GM18519 (cell line): ENCODE measurements around the gene ZFP36.
A peak's percentile ranks its signal among the peaks of the same experiment; 100 is the strongest.
"Not testable (repeated sequence)": the region's sequence is repeated elsewhere in the genome, so short reads cannot be mapped to it uniquely, and the experiment has no call there.

Source experiments
- ATAC-seq: cut with Tn5 transposase; IDR thresholded peaks from one replicate; pipeline ENCODE4 v1.9.1; 2021; ENCODE audit warnings: mild to moderate bottlenecking, moderate library complexity; ENCODE audit not compliant: unreplicated experiment, low FRiP score

The ZFP36 gene

GRCh38 chr19:39435499-39436349 lies 29.1 kb downstream of the ZFP36 start, which contains the start of gene RPS16:
TSS of gene RPS16 (minus strand) at chr19:39435949. CDS start at chr19:39435895, 54 bp downstream.
- ATAC-seq, result peak; percentile 59

GRCh38 chr19:39436350-39436716 lies 29.7 kb downstream of the ZFP36 start:
- ATAC-seq, result no peak

- ATAC-seq, result no peak
These were observed 31.8 kb downstream of the ZFP36 start for GRCh38 chr19:39438270-39438934.

GRCh38 chr19:39444598-39445195 lies 38.0 kb downstream of the ZFP36 start:
- no peak for ATAC-seq

- peak; percentile 68 for ATAC-seq
These were observed 38.8 kb downstream of the ZFP36 start, which contains the start of gene SUPT5H for GRCh38 chr19:39445196-39446111. TSS of gene SUPT5H (plus strand) at chr19:39445582. CDS start at chr19:39445891, 309 bp downstream.

- ATAC-seq, result no peak
These were observed 39.9 kb downstream of the ZFP36 start for GRCh38 chr19:39446365-39447084.

GRCh38 chr19:39448271-39448670 lies 41.6 kb downstream of the ZFP36 start:
- ATAC-seq, result no peak

- no peak for ATAC-seq
These were observed 42.6 kb downstream of the ZFP36 start for GRCh38 chr19:39449116-39449797.

- not testable (repeated sequence) for ATAC-seq
These were observed 44.6 kb downstream of the ZFP36 start for GRCh38 chr19:39451257-39451656.
